Measurements from ENCODE around the gene NPBWR2. TPM values are rescaled to one million over a fixed set of nuclear protein-coding genes. Genes with fewer than 3 reads are reported as not detected.
"Not testable (repeated sequence)": the region's sequence is repeated elsewhere in the genome, so short reads cannot be mapped to it uniquely, and the experiment has no call there.

Gene NPBWR2
- polyA plus RNA-seq, 3 donors = not detected

- Histone ChIP-seq H3K4me1 (ENCODE audit: control insufficient read depth in 1 of 2, insufficient read depth in 2 of 2, low read length in 2 of 2) (no peaks in the 10 kb centered on the region), H3K4me3 (replicated peaks in 1 of 3; ENCODE audit: low read depth in 2 of 3, low read length in 3 of 3) (no peak overlapping the region), H3K27ac (ENCODE audit: low read depth in 1 of 2, low read length in 2 of 2) (no peak overlapping the region), H3K4me2 (replicated peaks; ENCODE audit: extremely low read depth, low read length, poor library complexity, severe bottlenecking) (no peak overlapping the region), H3K9me3 (replicated peaks in 1 of 2; ENCODE audit: control insufficient read depth in 1 of 2, insufficient read depth in 1 of 2, low read length in 2 of 2) (peaks cover 6 to 14% of the 10 kb centered on the region in 2 donors), H3K9ac (ENCODE audit: insufficient read depth, low read length, poor library complexity, severe bottlenecking) (no peak overlapping the region), H3K36me3 (replicated peaks in 1 of 2; ENCODE audit: control insufficient read depth in 1 of 2, insufficient read depth in 2 of 2, low read length in 2 of 2) (no peaks in the 10 kb centered on the region), H3K79me2 (ENCODE audit: insufficient read depth, low read length) (no peaks in the 10 kb centered on the region), H4K20me1 (ENCODE audit: insufficient read depth, low read length) (peaks cover 63% of the 10 kb centered on the region), H2AFZ (ENCODE audit: insufficient read depth, low read depth, low read length, poor library complexity, severe bottlenecking) (no peak overlapping the region), H3K27me3 (ENCODE audit: control insufficient read depth in 2 of 2, insufficient read depth in 2 of 2, low read length in 2 of 2) (peaks cover 1 to 9% of the 10 kb centered on the region in 2 donors)
- TF ChIP-seq CTCF (IDR thresholded peaks at IDR 0.05) = no peak
- Mint-ChIP-seq H3K27me3 (ENCODE audit: low read depth in 3 of 3) (peaks cover 8 to 14% (median 9%) of the 10 kb centered on the region in 3 donors), H3K27ac (peak overlapping the region in 1 of 7 donors; percentile 16), H3K9me3 (peaks cover 6 to 12% (median 8%) of the 10 kb centered on the region in 7 donors), H3K4me1 (peaks cover 6% of the 10 kb centered on the region), H3K36me3 (peaks cover 2 to 6% of the 10 kb centered on the region in 2 donors), H3K4me3 (no peak overlapping the region)
- intact Hi-C loops (cut with micrococcal nuclease) = no loop called here
- 88% methylated on average over 10 of the region's 10 CpGs for WGBS (ENCODE audit: insufficient coverage)
- no peak for DNase-seq
Observed at GRCh38 chr20:64090165-64090564, 17.2 kb downstream of the NPBWR2 start.

GRCh38 chr20:64088586-64088985, 18.8 kb downstream of the NPBWR2 start:
- Histone ChIP-seq H4K20me1 (ENCODE audit: insufficient read depth, low read length) (peaks cover 76% of the 10 kb centered on the region), H3K27me3 (ENCODE audit: control insufficient read depth in 2 of 2, insufficient read depth in 2 of 2, low read length in 2 of 2) (peaks cover 9 to 20% of the 10 kb centered on the region in 2 donors), H3K9me3 (replicated peaks in 1 of 2; ENCODE audit: control insufficient read depth in 1 of 2, insufficient read depth in 1 of 2, low read length in 2 of 2) (peaks cover 8 to 14% of the 10 kb centered on the region in 2 donors), H3K4me1 (ENCODE audit: control insufficient read depth in 1 of 2, insufficient read depth in 2 of 2, low read length in 2 of 2) (peaks cover 9 to 14% of the 10 kb centered on the region in 2 donors)
- peak overlapping the region in 1 of 7 donors; percentile 69 for H3K27ac Mint-ChIP-seq
- DNase-seq; H3K79me2 ChIP-seq (ENCODE audit: insufficient read depth, low read length); H3K4me3 Mint-ChIP-seq; H3K27ac ChIP-seq (ENCODE audit: low read depth in 1 of 2, low read length in 2 of 2); H2AFZ ChIP-seq (ENCODE audit: insufficient read depth, low read depth, low read length, poor library complexity, severe bottlenecking); H3K36me3 Mint-ChIP-seq; H3K4me3 ChIP-seq (replicated peaks in 1 of 3; ENCODE audit: low read depth in 2 of 3, low read length in 3 of 3); intact Hi-C loops (cut with micrococcal nuclease); H3K36me3 ChIP-seq (replicated peaks in 1 of 2; ENCODE audit: control insufficient read depth in 1 of 2, insufficient read depth in 2 of 2, low read length in 2 of 2); H3K4me2 ChIP-seq (replicated peaks; ENCODE audit: extremely low read depth, low read length, poor library complexity, severe bottlenecking); H3K9ac ChIP-seq (ENCODE audit: insufficient read depth, low read length, poor library complexity, severe bottlenecking): not testable (repeated sequence)
- H3K27me3 Mint-ChIP-seq (ENCODE audit: low read depth in 3 of 3) = peaks cover 19 to 24% (median 20%) of the 10 kb centered on the region in 3 donors
- peaks cover 12% of the 10 kb centered on the region for H3K4me1 Mint-ChIP-seq
- H3K9me3 Mint-ChIP-seq = peaks cover 6 to 12% (median 11%) of the 10 kb centered on the region in 7 donors

GRCh38 chr20:64087226-64087825, 20.0 kb downstream of the NPBWR2 start:
- H3K4me2 ChIP-seq (replicated peaks; ENCODE audit: extremely low read depth, low read length, poor library complexity, severe bottlenecking); DNase-seq; H3K4me3 Mint-ChIP-seq; H3K9ac ChIP-seq (ENCODE audit: insufficient read depth, low read length, poor library complexity, severe bottlenecking); H3K27ac Mint-ChIP-seq; H3K36me3 ChIP-seq (replicated peaks in 1 of 2; ENCODE audit: control insufficient read depth in 1 of 2, insufficient read depth in 2 of 2, low read length in 2 of 2); intact Hi-C loops (cut with micrococcal nuclease); H3K4me3 ChIP-seq (replicated peaks in 1 of 3; ENCODE audit: low read depth in 2 of 3, low read length in 3 of 3); H3K79me2 ChIP-seq (ENCODE audit: insufficient read depth, low read length); H2AFZ ChIP-seq (ENCODE audit: insufficient read depth, low read depth, low read length, poor library complexity, severe bottlenecking); H3K36me3 Mint-ChIP-seq; H3K27ac ChIP-seq (ENCODE audit: low read depth in 1 of 2, low read length in 2 of 2): not testable (repeated sequence)
- H3K4me1 Mint-ChIP-seq = peaks cover 19% of the 10 kb centered on the region
- H3K27me3 ChIP-seq (ENCODE audit: control insufficient read depth in 2 of 2, insufficient read depth in 2 of 2, low read length in 2 of 2) = peaks cover 9 to 20% of the 10 kb centered on the region in 2 donors
- peaks cover 80% of the 10 kb centered on the region for H4K20me1 ChIP-seq (ENCODE audit: insufficient read depth, low read length)
- peaks cover 20 to 29% (median 21%) of the 10 kb centered on the region in 3 donors for H3K27me3 Mint-ChIP-seq (ENCODE audit: low read depth in 3 of 3)
- peaks cover 8 to 14% of the 10 kb centered on the region in 2 donors for H3K9me3 ChIP-seq (replicated peaks in 1 of 2; ENCODE audit: control insufficient read depth in 1 of 2, insufficient read depth in 1 of 2, low read length in 2 of 2)
- peaks cover 6 to 12% (median 11%) of the 10 kb centered on the region in 7 donors for H3K9me3 Mint-ChIP-seq
- no CpG with 5 or more reads among the region's 36 CpGs for WGBS (ENCODE audit: insufficient coverage)
- H3K4me1 ChIP-seq (ENCODE audit: control insufficient read depth in 1 of 2, insufficient read depth in 2 of 2, low read length in 2 of 2) = peaks cover 20 to 26% of the 10 kb centered on the region in 2 donors
